Measurements from ENCODE around the gene TMOD2.

DNA sequence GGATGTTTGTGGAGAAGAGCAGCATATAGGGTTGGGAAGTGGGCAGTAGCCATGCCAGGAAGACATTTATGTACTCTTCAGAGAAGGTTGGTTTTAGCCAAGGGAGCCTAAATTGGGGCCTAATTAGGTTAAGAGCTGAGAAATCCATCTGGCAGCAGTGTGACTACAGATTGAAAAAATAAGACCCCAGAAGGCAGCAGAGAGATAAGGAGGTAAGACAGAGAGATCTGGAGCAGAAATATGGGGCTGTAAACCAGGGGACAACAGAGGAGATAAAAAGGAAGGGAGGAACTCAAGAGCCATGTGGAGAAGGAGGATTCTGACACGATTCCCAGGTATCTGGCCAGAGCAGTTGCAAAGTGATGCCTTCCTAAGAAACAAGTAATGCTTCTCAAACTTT lies 37.2 kb upstream of the TMOD2 start:
- TF ChIP-seq, protein P1, sequence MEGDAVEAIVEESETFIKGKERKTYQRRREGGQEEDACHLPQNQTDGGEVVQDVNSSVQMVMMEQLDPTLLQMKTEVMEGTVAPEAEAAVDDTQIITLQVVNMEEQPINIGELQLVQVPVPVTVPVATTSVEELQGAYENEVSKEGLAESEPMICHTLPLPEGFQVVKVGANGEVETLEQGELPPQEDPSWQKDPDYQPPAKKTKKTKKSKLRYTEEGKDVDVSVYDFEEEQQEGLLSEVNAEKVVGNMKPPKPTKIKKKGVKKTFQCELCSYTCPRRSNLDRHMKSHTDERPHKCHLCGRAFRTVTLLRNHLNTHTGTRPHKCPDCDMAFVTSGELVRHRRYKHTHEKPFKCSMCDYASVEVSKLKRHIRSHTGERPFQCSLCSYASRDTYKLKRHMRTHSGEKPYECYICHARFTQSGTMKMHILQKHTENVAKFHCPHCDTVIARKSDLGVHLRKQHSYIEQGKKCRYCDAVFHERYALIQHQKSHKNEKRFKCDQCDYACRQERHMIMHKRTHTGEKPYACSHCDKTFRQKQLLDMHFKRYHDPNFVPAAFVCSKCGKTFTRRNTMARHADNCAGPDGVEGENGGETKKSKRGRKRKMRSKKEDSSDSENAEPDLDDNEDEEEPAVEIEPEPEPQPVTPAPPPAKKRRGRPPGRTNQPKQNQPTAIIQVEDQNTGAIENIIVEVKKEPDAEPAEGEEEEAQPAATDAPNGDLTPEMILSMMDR (IDR thresholded peaks at IDR 0.05) = no peak
- TF ChIP-seq POLR2A (IDR thresholded peaks at IDR 0.05) (no peak), POLR2AphosphoS5 (IDR thresholded peaks at IDR 0.05) (no peak)
